Measurements from ENCODE around the gene CD44.

- TF ChIP-seq CTCF (IDR thresholded peaks at IDR 0.05; ENCODE audit: low read depth, low read length) (no peak), EZH2phosphoT487 (IDR thresholded peaks at IDR 0.05; ENCODE audit: low read depth) (no peak)
These were observed 87.1 kb downstream of the CD44 start for GRCh38 chr11:35225946-35226520.
